D341Med (cell line): ENCODE data around the gene KCNQ4.

Experiments used
- DNase-seq: peaks from one replicate; pipeline ENCODE4 v3.0.0; 2012; ENCODE audit warnings: low spot score

Gene KCNQ4

DNA sequence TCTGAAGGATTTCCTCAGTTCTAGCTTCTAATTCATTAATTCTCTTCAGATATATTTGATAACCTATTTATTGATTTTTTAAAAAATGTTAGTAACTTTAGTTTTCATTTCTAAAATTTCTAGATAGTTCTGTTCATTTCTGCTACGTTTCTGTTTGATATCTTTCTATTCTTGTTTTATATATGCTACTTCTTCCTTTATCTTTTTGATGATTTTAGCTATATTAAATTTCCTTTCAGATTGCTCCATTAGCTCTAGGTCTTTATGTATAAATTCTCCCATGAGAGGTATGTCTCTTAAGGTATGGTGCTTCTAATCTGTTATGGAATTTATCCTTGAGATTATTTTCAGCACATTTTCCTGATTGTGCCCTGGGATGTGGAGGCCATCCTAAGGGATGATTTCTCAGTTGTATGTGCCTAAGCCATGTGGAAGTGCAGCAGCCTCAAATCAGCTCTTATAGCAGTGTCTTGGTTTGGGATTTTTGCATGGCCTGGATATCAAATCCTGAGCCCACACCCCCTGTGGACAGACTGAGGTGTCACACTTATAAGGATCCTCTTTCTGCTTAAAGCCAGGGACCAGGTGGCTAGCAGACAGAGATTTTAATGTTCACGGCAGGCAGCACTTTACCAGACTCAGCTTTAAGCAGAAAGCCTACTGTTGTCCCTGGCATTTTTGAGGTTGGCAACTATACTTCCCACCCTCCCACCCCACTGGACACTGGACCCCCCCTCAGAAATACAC, 6.2 kb upstream of the KCNQ4 start:
- DNase-seq = no peak

DNA sequence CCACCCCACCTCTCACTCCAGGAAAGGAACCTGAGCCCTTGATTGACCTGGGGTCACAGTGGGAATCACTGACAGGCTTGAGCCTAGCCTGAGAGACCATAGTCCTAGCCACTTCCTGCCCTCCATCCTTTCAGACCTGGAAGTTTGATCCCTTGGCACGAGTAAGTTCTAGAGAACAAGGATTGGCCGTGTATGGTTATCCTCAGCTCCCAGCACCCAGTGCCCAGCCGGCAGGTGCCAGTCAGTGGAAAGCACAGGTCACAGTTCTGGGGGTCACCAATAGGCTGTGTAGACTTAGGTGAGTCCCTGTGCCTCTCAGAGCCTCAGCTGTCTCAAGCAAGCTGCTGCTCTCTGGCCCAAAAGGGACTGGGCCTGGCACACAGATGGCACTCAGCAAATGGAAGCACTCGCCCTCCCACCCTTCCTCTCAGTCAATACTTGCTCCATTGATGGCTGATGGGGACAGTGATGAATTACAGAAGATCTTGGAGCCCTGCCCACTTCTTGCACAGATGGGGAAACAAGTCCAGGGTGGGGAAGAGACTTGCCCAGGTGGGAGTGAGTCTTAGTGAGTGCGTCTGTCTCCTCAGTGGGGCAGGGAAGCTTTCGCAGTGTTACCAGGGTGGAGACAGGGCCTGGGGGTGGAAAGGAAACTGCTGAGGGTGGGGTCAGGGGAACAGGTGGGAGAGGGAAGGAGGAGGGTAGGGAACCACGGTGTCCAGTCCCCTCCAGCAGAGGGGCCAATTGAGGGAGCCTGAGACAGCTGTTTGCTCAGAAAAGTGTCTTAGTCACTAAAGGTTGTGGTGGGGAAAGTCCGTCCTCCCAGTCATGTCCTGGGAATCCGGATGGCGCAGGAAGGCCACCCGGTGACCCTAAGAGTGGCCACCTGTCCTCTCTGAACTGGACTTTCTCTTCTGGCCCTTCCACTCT, 2.6 kb upstream of the KCNQ4 start:
- no peak for DNase-seq

DNA sequence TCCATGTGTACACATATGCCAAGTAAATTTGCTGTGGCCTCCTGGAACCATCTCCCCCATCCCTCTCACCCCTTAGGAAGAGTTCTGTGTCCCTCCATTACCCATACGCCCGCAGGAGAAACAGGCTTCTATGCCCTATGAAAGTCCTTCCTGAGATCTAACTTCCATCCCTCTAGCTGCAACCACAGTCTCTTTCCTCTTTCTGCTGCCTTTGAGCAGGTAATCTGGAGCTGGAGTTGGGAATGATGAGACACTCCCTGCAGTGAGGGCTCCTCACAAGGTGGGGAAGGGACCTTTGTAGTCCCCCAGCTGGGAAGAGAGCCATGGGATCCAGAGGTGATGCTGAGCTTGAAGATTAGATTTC, 2.0 kb upstream of the KCNQ4 start:
- no peak for DNase-seq

DNA sequence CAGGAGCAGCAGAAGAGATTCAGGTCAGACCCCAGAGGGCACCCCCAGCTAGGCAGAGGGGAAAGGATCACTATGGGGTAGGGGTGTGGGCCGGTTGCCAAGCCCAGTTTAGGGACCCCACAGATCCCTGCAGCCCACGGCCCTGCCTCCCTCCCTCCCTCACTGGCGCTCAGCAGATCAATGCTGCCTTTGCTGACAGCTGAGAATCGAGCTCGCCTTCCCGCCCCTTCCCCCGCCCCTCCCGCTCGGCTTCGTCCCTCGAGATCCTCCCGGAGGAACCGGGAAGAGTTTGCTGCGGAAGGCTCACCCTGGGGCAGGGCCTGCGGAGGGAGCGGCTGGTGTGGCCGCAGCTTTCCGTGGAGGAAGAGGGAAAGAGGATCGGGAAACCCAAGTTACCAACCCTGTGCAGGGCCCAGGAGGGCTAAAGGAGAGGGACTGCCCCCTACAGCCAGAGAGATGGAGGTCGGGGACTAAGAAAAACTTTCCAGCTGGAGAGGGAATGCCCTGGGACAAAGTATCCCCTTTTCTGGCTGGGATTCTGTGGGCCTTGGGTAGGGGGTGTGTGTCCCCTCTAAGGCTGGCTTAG, 1.1 kb upstream of the KCNQ4 start:
- DNase-seq = no peak

DNA sequence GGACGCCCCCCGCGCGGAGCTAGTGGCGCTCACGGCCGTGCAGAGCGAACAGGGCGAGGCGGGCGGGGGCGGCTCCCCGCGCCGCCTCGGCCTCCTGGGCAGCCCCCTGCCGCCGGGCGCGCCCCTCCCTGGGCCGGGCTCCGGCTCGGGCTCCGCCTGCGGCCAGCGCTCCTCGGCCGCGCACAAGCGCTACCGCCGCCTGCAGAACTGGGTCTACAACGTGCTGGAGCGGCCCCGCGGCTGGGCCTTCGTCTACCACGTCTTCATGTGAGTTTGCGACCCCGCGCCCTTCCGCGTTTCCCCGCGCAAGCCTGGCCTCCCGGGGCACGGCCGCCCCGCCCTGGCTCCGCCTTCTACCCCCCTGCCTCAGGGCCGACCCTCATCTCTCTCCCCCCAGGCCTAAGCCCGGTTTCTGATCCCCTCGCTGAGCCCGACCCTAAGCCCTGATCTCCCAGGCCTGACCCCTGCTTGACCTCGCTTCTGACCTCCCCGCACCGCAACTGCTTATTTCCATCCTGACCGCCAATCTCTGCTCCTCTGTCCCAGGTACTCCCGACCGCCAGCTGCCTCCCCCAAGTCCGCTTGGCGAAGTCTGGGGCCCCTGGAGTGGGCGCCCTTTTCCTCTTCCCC, 669 bp downstream of the KCNQ4 start:
- peak; percentile 78 for DNase-seq

DNA sequence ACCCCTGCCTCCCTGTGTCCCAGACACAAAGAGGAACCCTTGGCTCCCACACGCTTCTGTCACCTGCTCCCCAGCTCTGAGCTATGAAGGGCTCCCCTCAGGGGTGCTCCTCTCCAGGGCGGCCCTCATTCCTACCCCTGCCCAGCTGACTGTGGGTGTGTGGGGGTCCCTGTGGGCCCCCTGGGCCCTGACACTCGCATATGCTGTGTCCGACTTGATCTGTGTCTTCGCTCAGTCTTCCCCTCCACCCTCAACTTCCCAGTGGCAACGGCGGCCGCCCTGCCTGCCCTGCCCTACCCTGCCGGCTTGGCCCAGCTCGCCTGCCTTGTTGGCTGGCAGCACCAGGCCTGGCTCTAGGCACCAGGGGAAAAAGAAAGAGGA, 1.2 kb downstream of the KCNQ4 start:
- DNase-seq = no peak

DNA sequence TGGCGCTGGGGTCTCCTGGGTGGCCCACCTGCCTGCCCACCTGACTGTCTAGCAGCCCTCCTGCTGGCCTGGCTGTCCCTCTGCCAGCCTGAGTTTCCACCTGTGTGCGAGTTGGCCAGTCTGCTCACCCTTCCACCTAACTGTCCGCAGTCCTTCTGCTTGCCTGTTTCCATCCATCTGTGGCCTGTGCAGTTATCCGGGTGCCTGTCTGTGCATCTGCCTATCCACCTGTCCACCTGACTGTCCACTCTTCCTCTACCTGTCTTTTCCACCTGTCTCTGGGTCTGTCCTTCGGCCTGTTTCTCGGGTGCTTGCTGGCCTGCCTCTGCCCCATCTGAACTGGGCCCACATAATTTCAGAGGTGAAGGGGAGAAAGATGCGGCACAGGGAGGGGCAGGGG, 1.9 kb downstream of the KCNQ4 start:
- no peak for DNase-seq

DNA sequence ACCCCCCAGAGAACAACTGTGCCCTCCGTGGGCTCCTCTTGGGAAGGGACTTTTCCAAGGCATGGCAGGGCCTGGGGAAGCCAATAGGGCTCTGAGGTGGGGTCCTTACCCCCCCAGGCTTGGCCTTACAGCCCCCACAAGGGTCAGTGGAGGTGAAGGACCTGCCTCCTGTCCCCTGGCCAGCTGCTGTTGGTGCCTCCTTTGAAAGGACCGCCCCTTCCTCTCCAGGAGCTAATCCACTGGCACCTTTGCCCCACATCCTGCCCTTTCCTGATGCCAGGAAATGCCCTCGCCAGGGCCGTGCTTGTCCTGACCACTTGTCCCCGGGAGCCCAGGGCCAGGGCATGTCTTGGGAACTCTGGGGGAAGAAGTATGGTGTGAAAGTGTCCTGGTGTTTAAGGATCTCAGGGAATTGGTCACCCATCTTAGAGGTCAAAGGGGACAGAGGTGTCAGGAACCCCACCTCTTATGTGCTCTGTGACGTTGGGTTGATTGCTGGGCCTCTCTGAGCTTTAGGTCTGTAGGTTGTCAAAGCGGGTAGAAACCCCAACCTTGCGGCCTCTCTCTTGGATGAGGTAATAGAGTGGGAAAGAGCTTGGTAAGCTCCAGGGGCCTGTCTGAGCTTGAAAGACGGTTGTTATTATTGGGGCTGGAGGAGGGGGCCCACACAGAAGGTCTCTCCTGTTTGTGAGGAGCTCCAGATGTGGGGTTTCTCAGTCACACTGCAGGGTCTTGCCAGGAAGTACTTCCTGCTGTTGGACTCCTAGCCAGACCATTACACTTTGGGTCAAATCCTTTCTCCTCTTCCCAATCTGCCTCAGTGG, 2.8 kb downstream of the KCNQ4 start:
- no peak for DNase-seq

DNA sequence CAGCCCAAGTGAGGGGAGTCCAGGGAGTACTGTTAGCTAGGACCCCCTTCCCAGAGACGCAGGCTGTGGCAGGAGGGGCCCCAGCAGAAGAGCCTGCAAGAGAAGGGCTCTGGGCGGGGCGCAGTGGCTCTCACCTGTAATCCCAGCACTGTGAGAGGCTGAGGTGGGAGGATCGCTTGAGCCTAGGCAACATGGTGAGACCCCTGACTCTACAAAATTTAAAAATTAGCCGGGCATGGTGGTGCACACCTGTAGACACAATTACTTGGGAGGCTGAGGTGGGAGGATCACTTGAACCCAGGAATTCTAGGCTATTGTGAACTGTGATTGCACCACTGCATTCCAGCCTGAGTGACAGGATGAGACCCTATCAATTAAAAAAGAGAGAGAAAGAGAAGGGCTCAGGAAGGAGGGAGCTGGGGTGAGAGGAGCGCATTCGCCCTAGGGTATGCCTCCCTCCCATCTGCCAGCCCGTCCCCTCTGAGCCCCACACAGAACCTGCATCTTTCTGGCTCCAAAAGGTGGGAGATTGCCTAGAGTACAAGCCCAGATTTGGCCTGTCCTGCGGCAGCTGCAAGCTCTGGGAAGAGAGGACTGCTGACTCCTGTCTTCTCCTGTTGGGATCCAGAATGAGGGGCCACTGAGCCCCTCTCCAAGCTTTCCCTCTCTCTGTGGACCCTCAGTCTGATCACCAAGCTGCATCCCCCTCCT, 3.6 kb downstream of the KCNQ4 start:
- no peak for DNase-seq

DNA sequence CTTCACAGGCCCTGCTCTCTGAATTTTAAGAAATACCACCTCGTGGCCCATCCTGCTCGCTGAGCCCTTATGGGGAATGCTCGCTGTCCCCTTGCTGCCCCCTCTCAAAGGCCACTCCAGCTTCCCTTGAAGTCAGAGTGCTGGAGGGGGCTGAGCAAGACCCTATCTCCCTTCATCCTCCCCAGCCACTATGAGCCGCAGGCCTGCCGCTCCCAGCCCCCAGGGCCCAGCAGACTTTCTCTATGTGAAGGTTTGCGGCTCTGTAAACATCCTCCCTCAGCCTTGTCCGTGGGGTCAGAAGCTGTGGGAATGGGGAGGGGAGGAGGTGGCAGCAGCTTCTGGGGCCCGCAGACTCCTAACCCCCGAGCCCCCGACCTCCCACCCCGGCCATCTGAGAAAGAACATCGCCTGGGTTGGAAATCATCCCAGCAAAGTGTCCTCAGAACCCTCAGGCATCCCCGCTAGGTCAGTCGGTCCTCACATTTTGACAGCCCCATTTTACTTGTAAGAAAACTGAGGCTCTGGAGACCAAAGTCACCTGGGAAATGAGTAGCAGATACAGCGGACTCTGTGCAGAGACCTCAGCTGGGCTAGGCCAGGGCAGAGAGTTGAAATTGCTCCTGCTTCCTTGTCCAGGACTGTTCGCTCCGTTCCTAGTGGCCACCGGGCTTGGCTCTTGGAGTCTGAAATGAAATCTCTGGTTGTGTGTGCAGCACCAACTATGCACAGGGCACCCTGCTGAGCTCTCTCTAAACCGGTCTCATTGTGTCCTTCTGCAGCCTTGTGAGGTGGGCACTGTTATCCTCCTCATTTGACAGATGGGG, 4.4 kb downstream of the KCNQ4 start:
- no peak for DNase-seq

DNA sequence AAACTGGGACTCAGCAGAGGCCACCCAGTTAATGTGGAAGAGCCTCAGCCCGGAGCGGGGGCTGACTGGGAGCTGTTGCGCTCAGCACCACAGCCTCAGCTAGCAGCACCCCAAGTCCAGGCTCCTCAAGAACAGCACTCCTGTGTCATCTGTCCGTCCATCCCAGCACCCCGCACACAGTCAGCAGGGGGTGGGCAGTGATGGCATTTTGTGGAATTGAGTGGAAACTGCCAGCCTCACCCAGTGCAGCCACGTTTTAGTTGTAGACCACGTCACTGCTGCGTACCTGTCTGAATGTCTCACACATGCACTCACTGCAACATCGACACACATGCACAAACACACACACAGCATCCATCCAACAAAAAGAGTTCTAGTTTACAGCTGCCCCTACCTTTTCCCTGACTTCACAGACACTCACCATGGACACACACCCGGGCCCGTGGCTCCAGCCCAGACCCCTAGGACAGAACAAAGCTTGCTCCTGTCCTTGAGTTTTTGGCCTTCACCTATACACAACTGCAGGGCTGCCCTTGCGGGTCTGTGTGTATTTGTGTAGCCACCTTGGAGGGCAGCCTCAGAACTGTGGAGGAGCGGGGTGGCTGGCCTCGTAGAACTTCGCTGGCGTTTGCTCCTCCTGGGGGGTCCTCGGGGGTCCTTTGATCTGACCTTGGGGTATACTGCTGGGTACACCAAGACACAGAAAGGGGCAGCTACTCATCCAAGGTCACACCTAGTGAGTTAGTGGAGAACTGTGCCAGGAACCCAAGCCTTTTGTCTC, 5.2 kb downstream of the KCNQ4 start:
- no peak for DNase-seq

DNA sequence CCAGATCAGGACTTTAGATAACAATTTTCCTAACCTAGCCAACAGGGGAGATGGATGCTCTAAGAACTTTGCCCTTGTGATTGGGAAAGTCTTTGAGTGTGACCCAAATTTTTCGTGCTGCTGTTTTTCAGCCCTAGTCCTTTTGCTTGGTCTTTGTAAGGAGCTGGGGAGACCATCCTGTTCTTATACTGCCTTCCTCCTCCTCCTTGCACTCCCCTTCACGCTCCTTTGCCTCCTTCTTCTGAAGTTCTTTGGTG, 5.7 kb downstream of the KCNQ4 start:
- DNase-seq = no peak

DNA sequence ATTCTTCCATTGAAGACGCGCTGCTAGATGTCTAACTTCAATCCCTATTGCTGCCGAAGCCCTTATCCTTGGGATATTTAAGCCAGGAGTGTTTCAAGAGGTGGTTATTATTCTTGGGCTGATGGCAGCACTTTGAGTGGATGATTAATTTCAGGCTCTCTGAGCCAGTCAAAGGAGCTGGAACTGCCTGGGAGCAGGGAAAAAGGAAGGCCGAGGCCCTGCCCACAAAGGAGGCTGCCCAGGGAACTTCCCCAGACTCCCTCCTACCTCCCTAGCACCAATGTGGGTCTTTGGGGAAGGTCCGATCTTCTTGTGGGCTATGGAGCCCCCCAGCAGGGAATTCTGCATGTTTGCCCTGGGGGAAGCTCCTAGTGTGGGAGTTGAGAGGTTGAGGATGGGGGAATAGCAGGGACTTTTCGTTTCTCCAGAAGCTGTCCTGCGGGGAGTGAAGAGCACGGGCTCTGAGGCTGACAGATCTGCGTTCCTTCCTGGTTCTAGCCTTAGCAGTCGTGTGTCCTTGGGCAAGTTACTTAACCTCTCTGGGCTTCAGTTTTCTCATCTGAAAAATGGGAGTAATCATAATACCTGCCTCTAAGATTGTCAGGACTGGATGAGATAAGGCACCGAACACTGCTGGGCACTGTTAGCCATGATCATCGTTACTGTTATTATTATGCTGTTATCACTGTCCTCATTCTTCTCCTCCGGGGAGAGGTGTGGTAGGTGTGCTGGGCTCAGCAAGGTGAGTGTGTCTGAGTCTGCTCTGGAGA, 6.3 kb downstream of the KCNQ4 start:
- no peak for DNase-seq

DNA sequence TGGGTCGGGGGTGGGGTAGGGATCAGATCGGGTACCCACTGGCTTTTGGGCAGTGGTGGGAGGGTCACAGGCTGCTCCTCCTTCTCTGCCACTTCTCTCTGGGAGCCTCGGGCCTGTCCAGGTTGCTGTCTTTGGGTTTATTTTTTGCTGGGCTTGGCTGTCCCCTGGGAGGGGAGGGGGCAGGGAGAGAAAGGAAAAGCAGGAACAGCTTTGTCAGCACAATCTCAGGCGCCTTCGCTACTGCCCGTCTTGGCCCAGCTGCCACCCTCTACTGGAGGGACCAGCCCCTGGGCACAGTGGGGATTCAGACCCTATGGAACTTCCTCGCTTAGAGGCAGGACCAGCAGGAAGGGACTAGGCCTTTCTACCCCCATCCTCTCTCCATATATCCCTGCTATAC, 8.4 kb downstream of the KCNQ4 start:
- no peak for DNase-seq

DNA sequence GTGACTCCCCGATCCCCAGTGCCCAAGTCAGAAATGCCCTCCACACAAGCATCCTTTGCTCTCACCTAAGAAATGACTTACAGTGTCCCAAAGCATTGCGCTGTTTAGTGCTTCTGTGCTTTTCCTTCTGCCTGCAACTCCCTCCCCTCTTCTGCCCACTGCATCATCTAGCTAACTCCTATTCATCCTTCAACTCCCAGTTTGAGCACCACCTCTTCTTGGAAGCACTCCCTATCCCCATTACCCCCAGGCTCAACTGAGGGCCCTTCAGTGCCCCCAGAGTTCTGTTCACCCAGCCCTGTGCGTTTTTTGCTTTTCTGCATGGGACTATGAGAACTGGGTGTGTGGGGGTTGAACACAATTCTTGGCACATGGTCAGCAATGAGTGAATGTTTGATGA, 10.0 kb downstream of the KCNQ4 start:
- DNase-seq = no peak

DNA sequence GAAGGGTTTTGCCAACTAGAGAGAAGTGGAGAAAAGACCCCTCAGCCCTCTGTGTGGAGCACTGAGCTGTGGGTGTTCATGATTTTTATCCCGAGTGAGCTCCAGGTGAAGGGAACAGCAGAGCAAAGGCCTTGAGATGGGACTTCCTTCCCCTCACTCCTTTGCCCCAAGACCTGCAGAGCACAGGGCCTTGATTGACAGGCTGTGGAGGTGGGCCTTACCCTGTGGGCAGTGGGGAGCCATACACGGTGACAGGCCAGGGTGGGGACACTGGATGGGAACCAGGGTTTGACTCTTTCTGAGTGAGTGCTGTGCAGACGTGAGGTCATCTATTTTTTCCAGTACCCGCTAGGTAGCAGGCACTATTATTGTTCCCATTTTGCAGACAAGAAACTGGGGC, 10.5 kb downstream of the KCNQ4 start:
- DNase-seq = no peak

DNA sequence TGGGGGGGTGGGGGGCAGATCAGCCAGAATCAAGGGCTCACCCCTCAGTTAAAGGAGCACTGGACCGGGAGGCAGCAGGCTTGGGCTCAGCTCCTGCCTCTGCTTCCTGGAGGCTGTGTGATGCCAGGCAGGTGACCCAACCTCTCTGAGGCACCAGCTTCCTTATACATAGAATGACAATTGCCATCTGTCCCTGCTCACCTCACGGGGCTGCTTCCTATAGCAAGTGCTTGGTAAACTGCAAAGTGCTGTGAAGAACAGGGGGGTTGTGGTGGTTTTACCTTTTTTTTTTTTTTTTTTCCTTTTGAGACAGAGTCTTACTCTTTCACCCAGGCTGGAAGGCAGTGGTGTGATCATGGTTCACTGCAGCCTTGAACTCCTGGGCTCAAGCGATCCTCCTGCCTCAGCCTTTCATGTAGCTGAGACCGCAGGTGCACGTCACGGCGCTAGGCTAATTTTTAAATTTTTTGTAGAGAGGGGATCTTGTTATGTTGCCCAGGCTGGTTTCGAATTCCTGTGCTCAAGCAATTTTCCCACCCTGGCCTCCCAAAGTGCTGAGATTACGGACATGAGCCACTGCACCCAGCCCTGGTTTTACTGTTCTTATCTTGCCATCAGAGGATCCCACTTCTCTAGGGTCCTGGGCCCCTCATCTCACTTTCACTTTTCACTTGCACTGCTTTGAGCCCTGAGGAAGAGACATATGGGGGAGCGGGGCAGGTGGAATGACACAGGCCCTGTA, 11.6 kb downstream of the KCNQ4 start:
- no peak for DNase-seq
